Transverse colon (tissue), 4 donors: ENCODE measurements around the gene SRSF5.

Source experiments
- EP300 ChIP-seq: sonication (generic); formaldehyde crosslinking; IDR thresholded peaks from one replicate; pipeline ENCODE4 v1.6.1; 2017; ENCODE audit warnings: antibody characterized with exemption, low read depth
- POLR2A ChIP-seq: fragments of 450-650 bp; IDR thresholded peaks from one replicate; pipeline ENCODE4 v1.6.1; 2016; ENCODE audit warnings: antibody characterized with exemption, mild to moderate bottlenecking, moderate library complexity
- POLR2AphosphoS5 ChIP-seq, 3 donors: sonication (generic); formaldehyde crosslinking; IDR thresholded peaks; one replicate each; pipeline ENCODE4 v1.6.1; 2016; ENCODE audit warnings: antibody characterized with exemption in 3 of 3
- TF ChIP-seq, protein P1 (sequence below), 5 experiments: fragments of 200-600 bp in 3 of 5; fragments of 450-650 bp in 2 of 5; sonication (generic) in 3 of 5; IDR thresholded peaks; 1 replicate in 2 of 5; 2 replicates in 3 of 5; pipeline ENCODE4 v1.5.1; 2016 to 2017; ENCODE audit warnings: antibody characterized with exemption in 5 of 5, inconsistent platforms in 3 of 5, mild to moderate bottlenecking in 2 of 5, moderate library complexity in 1 of 5

DNA sequence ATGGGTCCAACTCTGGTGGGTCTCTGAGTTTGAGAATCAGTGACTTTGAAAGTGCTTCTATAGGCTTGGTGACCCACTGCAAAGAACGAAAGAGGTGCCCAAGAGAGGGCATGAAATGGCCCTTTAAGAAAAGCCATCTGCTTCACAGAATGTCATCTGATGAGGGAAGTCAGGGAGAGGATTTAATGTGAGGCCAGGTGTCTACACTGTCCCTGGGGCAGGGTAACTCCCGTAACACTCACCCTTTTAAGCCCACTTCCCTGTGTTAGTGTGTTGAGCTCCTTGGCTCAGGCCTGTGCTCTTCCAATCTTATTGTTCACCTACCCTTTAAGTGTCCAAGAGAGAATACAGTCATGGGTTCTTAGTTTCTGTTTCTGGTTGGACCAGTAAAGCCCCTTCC is 16.4 kb upstream of the SRSF5 start:
- TF ChIP-seq POLR2A (no peak), EP300 (no peak), POLR2AphosphoS5 (IDR thresholded peaks at IDR 0.05) (no peak)
- TF ChIP-seq, protein P1, sequence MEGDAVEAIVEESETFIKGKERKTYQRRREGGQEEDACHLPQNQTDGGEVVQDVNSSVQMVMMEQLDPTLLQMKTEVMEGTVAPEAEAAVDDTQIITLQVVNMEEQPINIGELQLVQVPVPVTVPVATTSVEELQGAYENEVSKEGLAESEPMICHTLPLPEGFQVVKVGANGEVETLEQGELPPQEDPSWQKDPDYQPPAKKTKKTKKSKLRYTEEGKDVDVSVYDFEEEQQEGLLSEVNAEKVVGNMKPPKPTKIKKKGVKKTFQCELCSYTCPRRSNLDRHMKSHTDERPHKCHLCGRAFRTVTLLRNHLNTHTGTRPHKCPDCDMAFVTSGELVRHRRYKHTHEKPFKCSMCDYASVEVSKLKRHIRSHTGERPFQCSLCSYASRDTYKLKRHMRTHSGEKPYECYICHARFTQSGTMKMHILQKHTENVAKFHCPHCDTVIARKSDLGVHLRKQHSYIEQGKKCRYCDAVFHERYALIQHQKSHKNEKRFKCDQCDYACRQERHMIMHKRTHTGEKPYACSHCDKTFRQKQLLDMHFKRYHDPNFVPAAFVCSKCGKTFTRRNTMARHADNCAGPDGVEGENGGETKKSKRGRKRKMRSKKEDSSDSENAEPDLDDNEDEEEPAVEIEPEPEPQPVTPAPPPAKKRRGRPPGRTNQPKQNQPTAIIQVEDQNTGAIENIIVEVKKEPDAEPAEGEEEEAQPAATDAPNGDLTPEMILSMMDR (IDR thresholded peaks at IDR 0.05), result no peak
